GM18520 (cell line): Measurements from ENCODE around the gene ARSD.
"Not testable (repeated sequence)": the region's sequence is repeated elsewhere in the genome, so short reads cannot be mapped to it uniquely, and the experiment has no call there.

ENCODE experiments used
- ATAC-seq: cut with Tn5 transposase; IDR thresholded peaks from one replicate; pipeline ENCODE4 v1.9.1; 2021; ENCODE audit not compliant: unreplicated experiment

Gene ARSD

GRCh38 chrX:2892816-2893215, 36.3 kb downstream of the ARSD start:
- no peak for ATAC-seq

DNA sequence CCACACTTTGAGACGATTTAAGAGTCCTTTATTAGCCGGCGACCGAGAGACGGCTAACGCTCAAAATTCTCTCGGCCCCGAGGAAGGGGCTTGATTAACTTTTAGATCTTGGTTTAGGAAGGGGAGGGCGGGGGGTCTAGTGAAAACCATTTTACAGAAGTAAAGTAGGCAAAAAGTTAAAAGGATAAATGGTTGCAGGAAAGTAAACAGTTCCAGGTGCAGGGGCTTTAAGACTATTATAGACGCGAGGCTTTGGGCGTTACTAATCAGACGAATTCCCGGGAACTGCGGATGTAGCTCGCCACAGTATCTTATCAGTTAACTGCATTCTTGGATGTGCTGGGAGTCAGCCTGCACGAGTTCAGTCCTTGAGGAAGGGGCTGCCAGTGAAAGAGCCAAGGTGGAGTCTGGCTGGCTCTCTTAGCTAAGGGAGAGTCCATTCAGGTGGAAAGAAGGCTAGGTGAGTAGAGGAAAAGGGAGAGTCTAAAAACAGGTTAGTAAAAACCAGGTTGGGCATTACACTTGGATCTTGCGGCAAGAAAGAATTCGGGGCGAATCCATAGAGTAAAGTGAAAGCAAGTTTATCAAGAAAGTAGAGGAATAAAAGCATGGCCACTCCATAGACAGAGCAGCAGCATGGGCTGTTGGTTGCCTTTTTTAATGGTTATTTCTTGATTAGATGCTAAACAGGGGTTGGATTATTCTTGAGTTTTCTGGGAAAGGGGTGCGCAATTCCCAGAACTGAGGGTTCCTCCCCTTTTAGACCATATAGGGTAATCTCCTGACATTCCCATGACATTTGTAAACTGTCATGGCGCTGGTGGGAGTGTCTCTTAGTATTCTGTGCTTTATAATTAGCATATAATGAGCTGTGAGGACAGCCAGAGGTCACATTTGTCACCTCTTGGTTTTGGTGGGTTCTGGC, 38.3 kb downstream of the ARSD start:
- ATAC-seq = not testable (repeated sequence)

- ATAC-seq = not testable (repeated sequence)
Observed at GRCh38 chrX:2889706-2890490, 39.2 kb downstream of the ARSD start.

DNA sequence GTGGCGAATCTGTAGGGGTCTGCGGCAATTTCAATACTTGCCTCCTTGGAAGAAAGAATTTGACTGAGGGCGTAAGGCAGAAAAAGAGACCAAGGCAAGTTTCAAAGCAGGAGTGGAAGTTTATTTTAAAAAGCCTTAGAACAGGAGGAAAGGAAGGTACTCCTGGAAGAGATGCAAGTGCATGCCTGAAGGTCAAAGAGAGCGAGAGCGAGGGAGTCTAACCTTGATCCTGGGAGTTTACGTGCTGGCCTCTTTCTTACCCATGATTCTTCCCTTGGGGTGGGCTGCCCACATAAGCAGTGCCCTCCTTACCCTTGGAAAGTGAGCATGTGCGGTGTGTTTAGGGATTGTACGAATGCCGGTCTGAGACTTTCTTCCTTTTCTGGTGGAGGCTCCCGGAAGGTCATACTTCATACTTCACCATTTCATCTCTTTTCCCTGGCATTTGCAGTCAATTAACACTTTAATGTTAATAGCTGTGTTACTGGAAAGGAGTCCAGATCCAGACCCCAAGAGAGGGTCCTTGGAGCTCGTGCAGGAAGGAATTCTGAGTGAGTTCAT, 40.0 kb downstream of the ARSD start:
- no peak for ATAC-seq

DNA sequence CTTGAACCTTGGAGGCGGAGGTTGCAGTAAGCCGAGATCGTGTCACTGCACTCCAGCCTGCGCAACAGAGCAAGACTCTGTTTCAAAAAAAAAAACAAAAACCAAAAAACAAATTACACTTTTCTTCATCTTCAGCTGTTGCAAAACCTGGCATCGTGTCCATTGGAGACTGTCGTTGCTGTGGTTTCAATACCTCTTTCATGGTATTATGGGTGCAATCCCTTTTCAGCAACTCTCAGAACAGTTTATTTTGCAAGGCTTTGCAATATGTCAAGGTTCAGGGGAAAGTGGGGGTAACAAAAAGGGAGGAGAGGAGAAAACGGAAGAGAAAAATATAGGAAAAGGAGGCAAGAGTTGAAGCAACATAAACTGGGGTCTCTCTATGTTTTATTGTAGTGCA, 40.8 kb downstream of the ARSD start:
- ATAC-seq = no peak

DNA sequence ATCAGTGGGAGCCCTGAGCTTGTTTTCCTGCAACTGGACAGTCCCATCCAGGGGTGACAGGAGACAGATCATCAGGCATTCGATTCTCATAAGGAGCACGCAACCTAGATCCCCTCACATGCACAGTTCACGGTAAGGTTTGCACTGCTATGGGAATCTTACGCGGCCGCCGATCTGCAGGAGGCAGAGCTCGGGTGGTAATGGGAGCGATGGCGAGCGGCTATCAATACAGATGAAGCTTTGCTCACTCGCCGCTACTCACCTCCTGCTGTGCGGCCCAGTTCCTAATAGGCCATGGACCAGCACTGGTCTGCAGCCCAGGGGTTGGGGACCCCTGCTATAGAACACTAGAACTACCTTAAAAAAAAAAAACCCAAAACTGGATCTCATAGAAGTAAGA, 45.4 kb downstream of the ARSD start:
- no peak for ATAC-seq

GRCh38 chrX:2879670-2880069, 49.5 kb downstream of the ARSD start:
- no peak for ATAC-seq

GRCh38 chrX:2878563-2878962, 50.6 kb downstream of the ARSD start:
- no peak for ATAC-seq

- ATAC-seq = no peak
Observed at GRCh38 chrX:2875798-2876399, 53.2 kb downstream of the ARSD start.

GRCh38 chrX:2875136-2875481, 54.0 kb downstream of the ARSD start:
- ATAC-seq = no peak

GRCh38 chrX:2874222-2875135, 54.7 kb downstream of the ARSD start:
- no peak for ATAC-seq

GRCh38 chrX:2872671-2873277, 56.4 kb downstream of the ARSD start:
- ATAC-seq = no peak

GRCh38 chrX:2871831-2872230, 57.3 kb downstream of the ARSD start:
- ATAC-seq = no peak

DNA sequence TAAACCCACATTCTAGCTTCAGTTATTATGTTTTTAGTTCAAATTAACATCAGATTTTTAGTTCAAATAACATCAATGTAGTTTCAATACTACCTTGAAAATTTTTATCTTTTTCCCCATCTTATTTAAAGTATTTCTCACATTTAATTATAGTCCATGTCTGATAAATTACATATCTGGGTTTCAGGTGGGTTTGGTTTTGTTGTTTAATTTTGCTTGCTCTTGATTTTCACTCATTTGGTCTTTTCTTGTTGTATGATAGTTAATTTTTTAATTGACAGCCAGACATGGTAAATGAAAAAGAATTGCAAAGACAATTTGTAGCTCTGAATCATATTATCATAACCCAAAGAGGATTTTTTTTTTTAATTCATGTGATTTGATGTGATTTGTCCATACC, 58.5 kb downstream of the ARSD start:
- no peak for ATAC-seq

GRCh38 chrX:2867206-2867605, 61.9 kb downstream of the ARSD start:
- no peak for ATAC-seq

- ATAC-seq = no peak
Observed at GRCh38 chrX:2863646-2864045, 65.5 kb downstream of the ARSD start.

- no peak for ATAC-seq
Observed at GRCh38 chrX:2862404-2862803, 66.7 kb downstream of the ARSD start.

DNA sequence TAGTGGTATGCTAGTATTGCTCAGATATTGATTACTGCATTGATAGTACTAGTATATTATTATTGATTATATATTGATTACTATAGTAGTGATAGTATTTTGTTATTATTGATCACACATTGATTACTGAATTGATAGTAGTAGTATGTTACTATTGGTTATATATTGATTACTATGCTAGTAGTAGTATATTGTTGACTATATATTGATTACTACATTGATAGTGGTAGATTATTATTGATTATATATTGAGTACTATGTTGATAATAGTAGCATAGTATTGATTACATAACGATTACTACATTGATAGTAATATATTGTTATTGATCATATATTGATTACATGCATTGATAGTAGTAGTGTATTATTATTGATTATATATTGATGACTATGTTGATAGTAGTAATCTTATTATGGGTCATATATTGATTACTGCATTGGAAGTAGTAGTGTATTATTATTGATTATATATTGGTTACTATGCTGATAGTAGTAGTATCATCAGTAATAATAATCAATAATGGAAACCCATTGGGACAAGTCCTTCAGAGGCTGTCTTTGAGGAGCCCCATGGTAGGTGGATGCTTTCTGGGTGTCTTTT, 69.8 kb downstream of the ARSD start:
- ATAC-seq = no peak

DNA sequence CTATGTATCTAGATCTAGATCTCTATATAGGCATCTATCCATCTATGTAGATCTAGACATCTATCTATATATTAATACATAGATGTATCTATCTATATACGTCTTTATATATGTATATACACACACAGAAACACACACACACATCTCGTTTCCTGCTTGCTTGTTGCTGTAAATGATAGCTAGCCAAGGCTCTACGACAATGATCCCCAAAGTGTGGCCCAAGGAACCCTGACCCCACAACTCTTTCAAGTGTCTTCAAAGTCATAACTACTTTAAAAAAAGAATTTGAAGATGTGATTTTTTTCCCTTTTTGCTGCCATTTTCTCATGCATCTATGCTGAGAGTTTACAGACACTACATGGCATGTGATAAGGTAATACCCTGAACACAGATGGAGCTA, 71.6 kb downstream of the ARSD start:
- no peak for ATAC-seq

- no peak for ATAC-seq
Observed at GRCh38 chrX:2855761-2856160, 73.4 kb downstream of the ARSD start.
